Kidney (tissue), 14 donors: ENCODE data around the gene RBMS3. TPM values are rescaled to one million over a fixed set of nuclear protein-coding genes. Genes with fewer than 3 reads are reported as not detected.

ENCODE experiments used
- DNase-seq, 5 donors: peaks; one replicate each; pipeline ENCODE4 v3.0.0-alpha.2; 2013 to 2020
- FAIRE-seq: peaks from 2 replicates; lab custom pipeline; 2012; peaks lifted over from hg19 to GRCh38; lab: Jason Lieb, UNC
- H3K27ac ChIP-seq, 2 donors: one replicate each; pipeline ENCODE4 v1.7.0; 2013; ENCODE audit warnings: low read depth in 2 of 2, low read length in 2 of 2, inconsistent platforms in 1 of 2
- H3K27me3 ChIP-seq: one replicate; pipeline ENCODE4 v1.7.1; 2013; ENCODE audit warnings: low read length, inconsistent platforms; ENCODE audit not compliant: control insufficient read depth, insufficient read depth
- H3K36me3 ChIP-seq, 3 donors: one replicate each; pipeline versions ENCODE4 v1.7.0 to v1.7.1; 2013; ENCODE audit warnings: low read length in 3 of 3, control low read depth in 1 of 3, inconsistent platforms in 1 of 3; ENCODE audit not compliant: insufficient read depth in 3 of 3, control insufficient read depth in 2 of 3
- H3K4me1 ChIP-seq, 3 donors: one replicate each; pipeline versions ENCODE4 v1.7.0 to v1.7.1; 2013; ENCODE audit warnings: low read length in 3 of 3, inconsistent platforms in 1 of 3, low read depth in 1 of 3; ENCODE audit not compliant: control insufficient read depth in 2 of 3, insufficient read depth in 2 of 3
- H3K4me3 ChIP-seq, 3 donors: one replicate each; pipeline versions ENCODE4 v1.7.0 to v1.8.1; 2013; ENCODE audit warnings: low read length in 3 of 3, control low read depth in 1 of 3, inconsistent platforms in 1 of 3
- H3K9ac ChIP-seq, 3 donors: one replicate each; pipeline versions ENCODE4 v1.7.0 to v1.7.1; 2013; ENCODE audit warnings: low read length in 3 of 3, control low read depth in 1 of 3, inconsistent platforms in 1 of 3
- H3K9me3 ChIP-seq, 3 donors: one replicate each; pipeline versions ENCODE4 v1.7.0 to v1.7.1; 2013; ENCODE audit warnings: low read length in 3 of 3, control low read depth in 1 of 3, inconsistent platforms in 1 of 3; ENCODE audit not compliant: control insufficient read depth in 2 of 3, insufficient read depth in 1 of 3
- CTCF ChIP-seq: IDR thresholded peaks from 3 replicates; pipeline ENCODE4 v1.5.1; 2012; ENCODE audit warnings: mild to moderate bottlenecking, moderate library complexity, borderline replicate concordance; ENCODE audit not compliant: insufficient read depth; ENCODE audit errors: extremely low read depth
- intact Hi-C: fragments of 100-400 bp; cut with DNase I; formaldehyde crosslinking; loops from one replicate; pipeline ENCODE4 v1.11.1; 2022
- polyA plus RNA-seq: library from polyadenylated mRNA; stranded (reverse); fragments of 350-450 nt; fragmentation: Illumina TruSeq; extraction: RNeasy Lipid Tissue Mini Kit (QIAGEN cat#74804); gene quantifications from one replicate; pipeline ENCODE4 v1.2.3, GENCODE V29; 2014; ENCODE audit warnings: low read depth, low replicate concordance; ENCODE audit not compliant: insufficient read depth
- total RNA-seq: library from RNA; stranded (reverse); fragmentation: NEBNext Ultra II Directional; extraction: Animal tissue kit (Norgen Biotek cat#: 25700); gene quantifications from one replicate; pipeline ENCODE4 v1.2.1, GENCODE V29; 2021
- donor health status: control.
- donor health status: control.
- donor health status: control.
- donor health status: control.
- donor health status: control.
- donor health status: DM: yes; HTN: yes; CAD: no.
- donor health status: Normal renal cell carcinoma (clear cell type).

RBMS3 gene
- total and polyA plus RNA-seq, 2 donors from 2014 or later, result 3.2 to 48.8 TPM

- H3K27me3 ChIP-seq, result no peaks in the 10 kb centered on the region
- H3K27ac ChIP-seq, result no peak overlapping the region
- H3K4me3 ChIP-seq, result no peak overlapping the region
- H3K36me3 ChIP-seq, result no peaks in the 10 kb centered on the region
- no peak for TF ChIP-seq CTCF
- FAIRE-seq (no peak), DNase-seq (no peak)
- H3K4me1 ChIP-seq, result no peaks in the 10 kb centered on the region
- intact Hi-C loops, result no loop called here
- H3K9ac ChIP-seq, result no peak overlapping the region
- no peaks in the 10 kb centered on the region for H3K9me3 ChIP-seq
Measured at GRCh38 chr3:29454161-29454611, 173.3 kb downstream of the RBMS3 start.

- TF ChIP-seq CTCF, result no peak
- H3K9ac ChIP-seq, result no peak overlapping the region
- H3K4me1 ChIP-seq, result no peaks in the 10 kb centered on the region
- intact Hi-C loops, result no loop called here
- H3K4me3 ChIP-seq, result no peak overlapping the region
- H3K9me3 ChIP-seq, result no peaks in the 10 kb centered on the region
- DNase-seq, result no peak
- FAIRE-seq, result no peak
- H3K27me3 ChIP-seq, result no peaks in the 10 kb centered on the region
- no peaks in the 10 kb centered on the region for H3K36me3 ChIP-seq
- H3K27ac ChIP-seq, result no peak overlapping the region
Measured at GRCh38 chr3:29456901-29457300, 176.0 kb downstream of the RBMS3 start.

- H3K4me3 ChIP-seq, result no peak overlapping the region
- no peaks in the 10 kb centered on the region for H3K4me1 ChIP-seq
- DNase-seq (no peak), FAIRE-seq (no peak)
- TF ChIP-seq CTCF, result no peak
- no peaks in the 10 kb centered on the region for H3K27me3 ChIP-seq
- no peak overlapping the region for H3K9ac ChIP-seq
- intact Hi-C loops, result no loop called here
- no peaks in the 10 kb centered on the region for H3K9me3 ChIP-seq
- no peak overlapping the region for H3K27ac ChIP-seq
- H3K36me3 ChIP-seq, result no peaks in the 10 kb centered on the region
Measured at GRCh38 chr3:29463304-29463703, 182.4 kb downstream of the RBMS3 start.

- no peak for DNase-seq
- intact Hi-C loops, result no loop called here
- Histone ChIP-seq H3K9me3 (no peaks in the 10 kb centered on the region), H3K9ac (no peak overlapping the region), H3K36me3 (no peaks in the 10 kb centered on the region), H3K27me3 (no peaks in the 10 kb centered on the region), H3K27ac (no peak overlapping the region), H3K4me1 (no peaks in the 10 kb centered on the region), H3K4me3 (no peak overlapping the region)
- TF ChIP-seq CTCF, result no peak
- FAIRE-seq, result no peak
Measured at GRCh38 chr3:29465836-29466235, 185.0 kb downstream of the RBMS3 start.
